Gastrocnemius medialis (tissue), 4 donors: Measurements from ENCODE around the gene IGSF9.

Source experiments
- POLR2A ChIP-seq, 2 donors: fragments of 450-650 bp; IDR thresholded peaks; one replicate each; pipeline ENCODE4 v1.6.1; 2017; ENCODE audit warnings: antibody characterized with exemption in 2 of 2, mild to moderate bottlenecking in 2 of 2, moderate library complexity in 2 of 2
- TF ChIP-seq, protein P1 (sequence below), 5 experiments: fragments of 450-650 bp in 3 of 5; fragments of 200-600 bp in 2 of 5; sonication (generic) in 2 of 5; IDR thresholded peaks in 4 of 5; conservative IDR thresholded peaks in 1 of 5; 1 replicate in 4 of 5; 2 replicates in 1 of 5; pipeline ENCODE4 v1.5.1; 2016 to 2019; ENCODE audit warnings: antibody characterized with exemption in 5 of 5, mild to moderate bottlenecking in 3 of 5, moderate library complexity in 3 of 5

DNA sequence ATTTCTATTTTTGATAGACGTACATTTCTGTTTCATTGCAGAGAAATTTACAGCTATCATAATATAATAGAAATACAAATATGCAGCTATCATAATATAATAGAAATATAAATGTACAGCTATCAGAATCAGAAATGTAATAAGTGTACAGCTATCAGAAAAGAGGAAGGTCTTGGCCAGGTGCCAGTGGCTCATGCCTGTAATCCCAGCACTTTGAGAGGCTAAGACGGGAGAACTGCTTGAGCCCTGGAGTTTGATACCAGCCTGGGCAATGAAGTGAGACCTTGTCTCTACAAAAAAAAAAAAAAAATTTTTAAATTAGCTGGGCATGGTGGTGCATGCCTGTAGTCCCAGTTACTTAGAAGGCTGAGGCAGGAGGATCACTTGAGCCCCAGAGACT lies 48.5 kb upstream of the IGSF9 start:
- no peak for TF ChIP-seq POLR2A (IDR thresholded peaks at IDR 0.05)
- TF ChIP-seq, protein P1, sequence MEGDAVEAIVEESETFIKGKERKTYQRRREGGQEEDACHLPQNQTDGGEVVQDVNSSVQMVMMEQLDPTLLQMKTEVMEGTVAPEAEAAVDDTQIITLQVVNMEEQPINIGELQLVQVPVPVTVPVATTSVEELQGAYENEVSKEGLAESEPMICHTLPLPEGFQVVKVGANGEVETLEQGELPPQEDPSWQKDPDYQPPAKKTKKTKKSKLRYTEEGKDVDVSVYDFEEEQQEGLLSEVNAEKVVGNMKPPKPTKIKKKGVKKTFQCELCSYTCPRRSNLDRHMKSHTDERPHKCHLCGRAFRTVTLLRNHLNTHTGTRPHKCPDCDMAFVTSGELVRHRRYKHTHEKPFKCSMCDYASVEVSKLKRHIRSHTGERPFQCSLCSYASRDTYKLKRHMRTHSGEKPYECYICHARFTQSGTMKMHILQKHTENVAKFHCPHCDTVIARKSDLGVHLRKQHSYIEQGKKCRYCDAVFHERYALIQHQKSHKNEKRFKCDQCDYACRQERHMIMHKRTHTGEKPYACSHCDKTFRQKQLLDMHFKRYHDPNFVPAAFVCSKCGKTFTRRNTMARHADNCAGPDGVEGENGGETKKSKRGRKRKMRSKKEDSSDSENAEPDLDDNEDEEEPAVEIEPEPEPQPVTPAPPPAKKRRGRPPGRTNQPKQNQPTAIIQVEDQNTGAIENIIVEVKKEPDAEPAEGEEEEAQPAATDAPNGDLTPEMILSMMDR (IDR thresholded peaks at IDR 0.05 in 4 of 5, conservative IDR thresholded peaks at IDR 0.05 in 1 of 5): no peak
